ENCODE data around the gene NFATC2.

The NFATC2 gene

GRCh38 chr20:51495291-51495690, 47.2 kb downstream of the NFATC2 start:
- H3K36me3 ChIP-seq = no peaks in the 10 kb centered on the region

GRCh38 chr20:51494241-51495110, 48.0 kb downstream of the NFATC2 start:
- H3K4me3 ChIP-seq (ENCODE audit: low read depth, low read length) = no peak overlapping the region
- H3K9me3 ChIP-seq (ENCODE audit: severe bottlenecking) = peaks cover 2% of the 10 kb centered on the region
- TF ChIP-seq CTCF (IDR thresholded peaks at IDR 0.05; ENCODE audit: low read depth, low read length) = no peak
- no peak overlapping the region for H3K27ac ChIP-seq
- no peaks in the 10 kb centered on the region for H3K36me3 ChIP-seq
- DNase-seq = no peak
- peaks cover 97% of the 10 kb centered on the region for H3K27me3 ChIP-seq (ENCODE audit: insufficient read depth, low read depth, severe bottlenecking)

More at GRCh38 chr20:51495291-51495690, 47.2 kb downstream of the NFATC2 start:
- DNase-seq = no peak
- Histone ChIP-seq H3K27ac (no peak overlapping the region), H3K27me3 (ENCODE audit: insufficient read depth, low read depth, severe bottlenecking) (peaks cover 92% of the 10 kb centered on the region), H3K4me3 (ENCODE audit: low read depth, low read length) (no peak overlapping the region), H3K9me3 (ENCODE audit: severe bottlenecking) (peaks cover 2% of the 10 kb centered on the region)
- no peak for TF ChIP-seq CTCF (IDR thresholded peaks at IDR 0.05; ENCODE audit: low read depth, low read length)

GRCh38 chr20:51493346-51493791, 49.1 kb downstream of the NFATC2 start:
- H3K4me3 ChIP-seq (ENCODE audit: low read depth, low read length) = no peak overlapping the region
- no peak for TF ChIP-seq CTCF (IDR thresholded peaks at IDR 0.05; ENCODE audit: low read depth, low read length)
- H3K36me3 ChIP-seq = no peaks in the 10 kb centered on the region
- DNase-seq = no peak
- H3K9me3 ChIP-seq (ENCODE audit: severe bottlenecking) = peaks cover 2% of the 10 kb centered on the region
- no peak overlapping the region for H3K27ac ChIP-seq
- peaks cover 99% of the 10 kb centered on the region for H3K27me3 ChIP-seq (ENCODE audit: insufficient read depth, low read depth, severe bottlenecking)

GRCh38 chr20:51492167-51493092, 50.1 kb downstream of the NFATC2 start:
- Histone ChIP-seq H3K36me3 (no peaks in the 10 kb centered on the region), H3K4me3 (ENCODE audit: low read depth, low read length) (no peak overlapping the region), H3K9me3 (ENCODE audit: severe bottlenecking) (peaks cover 2% of the 10 kb centered on the region), H3K27me3 (ENCODE audit: insufficient read depth, low read depth, severe bottlenecking) (peaks cover 97% of the 10 kb centered on the region), H3K27ac (no peak overlapping the region)
- TF ChIP-seq CTCF (IDR thresholded peaks at IDR 0.05; ENCODE audit: low read depth, low read length) = no peak
- DNase-seq = no peak

GRCh38 chr20:51491393-51491792, 51.1 kb downstream of the NFATC2 start:
- no peak for TF ChIP-seq CTCF (IDR thresholded peaks at IDR 0.05; ENCODE audit: low read depth, low read length)
- Histone ChIP-seq H3K9me3 (ENCODE audit: severe bottlenecking) (peaks cover 2% of the 10 kb centered on the region), H3K36me3 (no peaks in the 10 kb centered on the region), H3K27ac (no peak overlapping the region), H3K4me3 (ENCODE audit: low read depth, low read length) (no peak overlapping the region), H3K27me3 (ENCODE audit: insufficient read depth, low read depth, severe bottlenecking) (peaks cover 96% of the 10 kb centered on the region)
- DNase-seq = no peak
